H1 (cell line): ENCODE results near the gene KBTBD13. TPM values are rescaled to one million over a fixed set of nuclear protein-coding genes. Genes with fewer than 3 reads are reported as not detected.

Source experiments
- CTCF ChIA-PET: fragments of 300-600 bp; sonication (Branson Sonifier 250); formaldehyde crosslinking; loops from one replicate; lab custom pipeline; 2021; ENCODE audit not compliant: partially characterized antibody; lab: Charles Lee
- POLR2A ChIA-PET: fragments of 300-600 bp; sonication (Branson Sonifier 250); formaldehyde crosslinking; loops from one replicate; lab custom pipeline; 2021; ENCODE audit warnings: inconsistent platforms; ENCODE audit not compliant: partially characterized antibody; lab: Charles Lee
- DNase-seq, 2 experiments: peaks; one replicate each; pipeline versions ENCODE4 v3.0.0 to v3.0.0-alpha.2; 2010 to 2022; ENCODE audit warnings: low spot score in 2 of 2, low read depth in 1 of 2, mixed read lengths in 1 of 2
- FAIRE-seq: peaks from 2 replicates; lab custom pipeline; 2011; peaks lifted over from hg19 to GRCh38; lab: Jason Lieb, UNC
- H2AFZ ChIP-seq: 2 replicates; pipeline ENCODE4 v1.8.1; 2012; ENCODE audit warnings: low read length, inconsistent platforms
- H2AK5ac ChIP-seq: 2 replicates; pipeline ENCODE4 v1.6.1; 2013; ENCODE audit warnings: low read depth, low read length
- H2BK120ac ChIP-seq: replicated peaks from 2 replicates; pipeline ENCODE3; 2013; ENCODE audit warnings: low read depth, low read length, inconsistent platforms
- H2BK12ac ChIP-seq: 2 replicates; pipeline ENCODE4 v1.6.1; 2013; ENCODE audit warnings: low read depth, low read length
- H2BK15ac ChIP-seq: 2 replicates; pipeline ENCODE4 v1.6.1; 2013; ENCODE audit warnings: low read length
- H2BK20ac ChIP-seq: 2 replicates; pipeline ENCODE4 v1.6.1; 2013; ENCODE audit warnings: low read length
- H2BK5ac ChIP-seq: 2 replicates; pipeline ENCODE4 v1.6.1; 2013; ENCODE audit warnings: low read depth, low read length
- H3K14ac ChIP-seq: 2 replicates; pipeline ENCODE4 v1.6.1; 2013; ENCODE audit warnings: inconsistent platforms; ENCODE audit not compliant: insufficient read length
- H3K18ac ChIP-seq: 2 replicates; pipeline ENCODE4 v1.6.1; 2013; ENCODE audit warnings: low read length; ENCODE audit errors: extremely low read depth
- H3K23ac ChIP-seq: 2 replicates; pipeline ENCODE4 v1.6.1; 2013; ENCODE audit warnings: inconsistent platforms; ENCODE audit not compliant: insufficient read length
- H3K23me2 ChIP-seq: 2 replicates; pipeline ENCODE4 v1.6.1; 2013; ENCODE audit warnings: low read depth, low read length
- H3K27ac ChIP-seq: 2 replicates; pipeline ENCODE4 v1.6.1; 2011; ENCODE audit warnings: low read depth, low read length, inconsistent platforms
- H3K27me3 ChIP-seq, 4 experiments: replicated peaks in 1 of 4; 1 replicate in 1 of 4; 2 replicates in 3 of 4; pipeline versions ENCODE4 v1.6.1 to v1.8.1; 2011 to 2013; ENCODE audit warnings: low read length in 3 of 4, mild to moderate bottlenecking in 3 of 4, inconsistent platforms in 2 of 4, mixed read lengths in 2 of 4, moderate library complexity in 1 of 4; ENCODE audit not compliant: control insufficient read depth in 3 of 4, insufficient read depth in 3 of 4; ENCODE audit errors: extremely low read depth in 1 of 4
- H3K36me3 ChIP-seq, 4 experiments: 2 replicates each; pipeline versions ENCODE4 v1.6.1 to v1.8.1; 2011 to 2013; ENCODE audit warnings: mild to moderate bottlenecking in 4 of 4, low read length in 3 of 4, moderate library complexity in 2 of 4, control low read depth in 1 of 4, inconsistent platforms in 1 of 4; ENCODE audit not compliant: insufficient read depth in 4 of 4, control insufficient read depth in 2 of 4
- H3K4ac ChIP-seq: replicated peaks from 2 replicates; pipeline ENCODE3; 2013; ENCODE audit warnings: low read length, low read depth, mixed read lengths, inconsistent platforms; ENCODE audit not compliant: insufficient read length
- H3K4me1 ChIP-seq, 4 experiments: replicated peaks in 1 of 4; 1 replicate in 1 of 4; 2 replicates in 3 of 4; pipeline versions ENCODE4 v1.6.1 to v1.8.1; 2011 to 2013; ENCODE audit warnings: low read length in 3 of 4, inconsistent platforms in 2 of 4, mixed read lengths in 1 of 4; ENCODE audit not compliant: insufficient read depth in 4 of 4, control insufficient read depth in 3 of 4
- H3K4me2 ChIP-seq, 2 experiments: 2 replicates each; pipeline versions ENCODE4 v1.6.1 to v1.8.1; 2011 to 2013; ENCODE audit warnings: low read depth in 2 of 2, low read length in 2 of 2, control low read depth in 1 of 2, inconsistent platforms in 1 of 2, mild to moderate bottlenecking in 1 of 2; ENCODE audit not compliant: insufficient read depth in 1 of 2
- H3K4me3 ChIP-seq, 4 experiments: fragments of 200-600, 300-600 bp in 1 of 4; sonication (generic), shearing (Covaris generic), sonication (Bioruptor Twin) in 1 of 4; 2 replicates each; pipeline versions ENCODE4 v1.5.1 to v1.8.1; 2011 to 2016; ENCODE audit warnings: low read length in 4 of 4, low read depth in 3 of 4, control low read depth in 2 of 4, inconsistent platforms in 2 of 4, mild to moderate bottlenecking in 2 of 4, mixed read lengths in 1 of 4, moderate library complexity in 1 of 4; ENCODE audit not compliant: insufficient read depth in 2 of 4; ENCODE audit errors: extremely low read depth in 1 of 4
- H3K56ac ChIP-seq: replicated peaks from 2 replicates; pipeline ENCODE3; 2013; ENCODE audit warnings: low read depth, mild to moderate bottlenecking, mixed read lengths, low read length, inconsistent platforms; ENCODE audit not compliant: insufficient read length
- H3K79me1 ChIP-seq: 2 replicates; pipeline ENCODE4 v1.6.1; 2013; ENCODE audit warnings: low read depth, low read length, control low read depth
- H3K79me2 ChIP-seq, 2 experiments: 2 replicates each; pipeline versions ENCODE4 v1.6.1 to v1.8.1; 2012 to 2013; ENCODE audit warnings: low read length in 2 of 2, mild to moderate bottlenecking in 2 of 2, inconsistent platforms in 1 of 2; ENCODE audit not compliant: insufficient read depth in 2 of 2, control insufficient read depth in 1 of 2
- H3K9ac ChIP-seq, 4 experiments: replicated peaks in 1 of 4; 1 replicate in 1 of 4; 2 replicates in 3 of 4; pipeline versions ENCODE4 v1.6.1 to v1.8.1; 2011 to 2013; ENCODE audit warnings: low read depth in 3 of 4, low read length in 3 of 4, control low read depth in 2 of 4, mild to moderate bottlenecking in 2 of 4, moderate library complexity in 2 of 4, inconsistent platforms in 1 of 4; ENCODE audit errors: extremely low read depth in 1 of 4
- H3K9me3 ChIP-seq, 2 experiments: 2 replicates each; pipeline versions ENCODE4 v1.6.1 to v1.8.1; 2012 to 2013; ENCODE audit warnings: mild to moderate bottlenecking in 2 of 2, moderate library complexity in 2 of 2, control low read depth in 1 of 2, inconsistent platforms in 1 of 2, low read depth in 1 of 2, low read length in 1 of 2, mixed read lengths in 1 of 2; ENCODE audit not compliant: insufficient read depth in 2 of 2
- H4K20me1 ChIP-seq, 2 experiments: replicated peaks in 1 of 2; 2 replicates each; pipeline versions ENCODE3 to v1.8.1; 2011 to 2013; ENCODE audit warnings: inconsistent platforms in 2 of 2, low read length in 2 of 2, mild to moderate bottlenecking in 1 of 2; ENCODE audit not compliant: insufficient read depth in 2 of 2, control insufficient read depth in 1 of 2
- H4K5ac ChIP-seq: 2 replicates; pipeline ENCODE4 v1.6.1; 2013; ENCODE audit warnings: low read length, low read depth, mixed read lengths, inconsistent platforms; ENCODE audit not compliant: insufficient read length
- H4K8ac ChIP-seq: 2 replicates; pipeline ENCODE4 v1.8.0; 2013; ENCODE audit warnings: mild to moderate bottlenecking, moderate library complexity, low read length, inconsistent platforms; ENCODE audit not compliant: insufficient read depth; ENCODE audit errors: extremely low read depth
- H4K91ac ChIP-seq: replicated peaks from 2 replicates; pipeline ENCODE3; 2013; ENCODE audit warnings: low read length, mixed read lengths, inconsistent platforms; ENCODE audit not compliant: insufficient read length
- CEBPB ChIP-seq: IDR thresholded peaks from 2 replicates; pipeline ENCODE4 v1.6.1; 2012; ENCODE audit warnings: low read depth, low read length
- CTCF ChIP-seq, 3 experiments: IDR thresholded peaks; 1 replicate in 2 of 3; 2 replicates in 1 of 3; pipeline versions ENCODE4 v1.5.1 to v1.6.1; 2011; ENCODE audit warnings: low read length in 3 of 3, mild to moderate bottlenecking in 3 of 3, inconsistent platforms in 2 of 3, low read depth in 1 of 3, moderate library complexity in 1 of 3; ENCODE audit not compliant: insufficient read depth in 1 of 3; ENCODE audit errors: control extremely low read depth in 1 of 3
- RXRA ChIP-seq: IDR thresholded peaks from 2 replicates; pipeline ENCODE4 v1.6.1; 2011; ENCODE audit warnings: low read depth, mild to moderate bottlenecking, low read length, moderate library complexity; ENCODE audit not compliant: insufficient read depth
- TAF1 ChIP-seq: IDR thresholded peaks from 2 replicates; pipeline ENCODE4 v1.6.1; 2011; ENCODE audit warnings: mild to moderate bottlenecking, low read depth, low read length
- WGBS, 2 experiments: shearing (Covaris generic) in 1 of 2; methylation state at CpG; one replicate each; pipeline versions ENCODE4 v1.1.6 to v1.1.7; 2013 to 2015; ENCODE audit warnings: low lambda C conversion rate in 2 of 2, mixed read lengths in 2 of 2, inconsistent platforms in 1 of 2, low coverage in 1 of 2, missing lambda C conversion rate in 1 of 2; ENCODE audit not compliant: insufficient replicate concordance in 2 of 2, insufficient coverage in 1 of 2, insufficient read length in 1 of 2; ENCODE audit errors: extremely low coverage in 1 of 2, missing lambda C conversion rate in 1 of 2; 5-methylcytosine and 5-hydroxymethylcytosine counted together
- polyA plus RNA-seq, 7 experiments: library from polyadenylated mRNA; depleted of rRNA in 3 of 7; stranded (reverse) in 5 of 7; unstranded in 2 of 7; fragments of >200 nt in 5 of 7; fragments of 200-250 nt in 2 of 7; gene quantifications; 1 replicate in 5 of 7; 2 replicates in 1 of 7; 4 replicates in 1 of 7; pipeline versions ENCODE4 v1.2.1 to v1.2.3, GENCODE V29; 2011 to 2013; ENCODE audit warnings: missing spikeins in 2 of 7, mixed read lengths in 2 of 7
- total RNA-seq: library from RNA; stranded (reverse); fragmentation: NEBNext Ultra II Directional; extraction: Animal tissue kit (Norgen Biotek cat#: 25700); gene quantifications from 2 replicates; pipeline ENCODE4 v1.2.1, GENCODE V29; 2021

Gene KBTBD13
- total and polyA plus RNA-seq, 2 of the 8 experiments (the other 6 are each of a cell fraction or from before 2014, with no cell fraction given), result not detected

- Histone ChIP-seq H3K79me1 (no peaks in the 10 kb centered on the region), H3K23ac (no peak overlapping the region), H3K56ac (no peak overlapping the region), H4K5ac (no peak overlapping the region), H3K27ac (no peak overlapping the region), H3K4me2 (no peak overlapping the region), H3K23me2 (no peaks in the 10 kb centered on the region; the same call in 1 of the 2 replicates), H3K79me2 (no peaks in the 10 kb centered on the region)
- no peak for TF ChIP-seq CEBPB
- no peak for TF ChIP-seq RXRA
- TF ChIP-seq TAF1, result no peak
- TF ChIP-seq CTCF (IDR thresholded peaks at IDR 0.05; ENCODE audit: control extremely low read depth in 1 of 3, insufficient read depth in 1 of 3, low read depth in 1 of 3, low read length in 3 of 3), result peak in 1 of 3 experiments; percentile 33; a peak in 1 of 4 replicates
- TF ChIP-seq, all 59 proteins: peak for 1
- Histone ChIP-seq H2BK15ac (peak overlapping the region; percentile 48; the same call in 1 of the 2 replicates), H3K9me3 (no peaks in the 10 kb centered on the region), H3K4me1 (peaks cover 15 to 32% (median 23%) of the 10 kb centered on the region in 4 experiments), H4K91ac (no peak overlapping the region), H2AFZ (no peak overlapping the region), H3K36me3 (no peaks in the 10 kb centered on the region), H3K4ac (no peak overlapping the region), H3K18ac (no peak overlapping the region), H3K27me3 (peaks cover 0 to 5% (median 1%) of the 10 kb centered on the region in 4 experiments; a peak in 5 of 7 replicates), H2AK5ac (no peak overlapping the region), H2BK120ac (no peak overlapping the region), H3K4me3 (no peak overlapping the region), H4K20me1 (no peaks in the 10 kb centered on the region), H3K14ac (no peak overlapping the region), H2BK5ac (no peak overlapping the region), H4K8ac (no peak overlapping the region; the same call in 1 of the 2 replicates), H2BK20ac (no peak overlapping the region), H2BK12ac (no peak overlapping the region; the same call in 1 of the 2 replicates), H3K9ac (no peak overlapping the region)
- ChIA-PET POLR2A (interaction anchor here (1.6 to 14.5 kb wide), 5 partner anchors 8 to 30 kb away, joined by 5 to 93 read pairs (median 10); partner anchors contain the start of genes KBTBD13 and RASL12), CTCF (interaction anchor here (0.6 to 32.9 kb wide), 19 partner anchors 9 to 323 kb away, joined by 3 to 1213 read pairs (median 4); partner anchors contain the start of genes KBTBD13, RASL12 and SLC51B)
- DNase-seq (no peak), FAIRE-seq (no peak)
- WGBS, 2 experiments, result 78% methylated on average over 6 of the region's 6 CpGs; no CpG with 5 or more reads in 1 of the 2 experiments
These were observed 10.2 kb downstream of the KBTBD13 start for GRCh38 chr15:65086680-65087111.
